GM19238 (cell line): Measurements from ENCODE around the gene UCP1.

ENCODE experiments used
- DNase-seq: peaks from one replicate; pipeline ENCODE4 v3.0.0; 2011; ENCODE audit warnings: low spot score; ENCODE audit not compliant: insufficient read length

The UCP1 gene

GRCh38 chr4:140568507-140569306, at the start of gene UCP1:
TSS of gene UCP1 (minus strand) at chr4:140568961. CDS start at chr4:140568729, 232 bp downstream.
- DNase-seq, result no peak

- no peak for DNase-seq
These were observed 48.9 kb upstream of the UCP1 start for GRCh38 chr4:140617499-140618248.

- DNase-seq, result no peak
These were observed 46.7 kb upstream of the UCP1 start for GRCh38 chr4:140615451-140615850.

GRCh38 chr4:140612357-140612756, 43.6 kb upstream of the UCP1 start:
- no peak for DNase-seq

GRCh38 chr4:140611854-140612253, 43.1 kb upstream of the UCP1 start:
- DNase-seq, result no peak

GRCh38 chr4:140609548-140610425, 41.0 kb upstream of the UCP1 start:
- DNase-seq, result peak; percentile 26

- DNase-seq, result no peak
These were observed 39.1 kb upstream of the UCP1 start for GRCh38 chr4:140607852-140608251.

GRCh38 chr4:140604544-140604943, 35.8 kb upstream of the UCP1 start:
- DNase-seq, result no peak

GRCh38 chr4:140603286-140603685, 34.5 kb upstream of the UCP1 start:
- no peak for DNase-seq

GRCh38 chr4:140602714-140603113, 34.0 kb upstream of the UCP1 start:
- DNase-seq, result no peak

GRCh38 chr4:140600408-140600807, 31.6 kb upstream of the UCP1 start:
- no peak for DNase-seq

- peak; percentile 26 for DNase-seq
These were observed 26.3 kb upstream of the UCP1 start for GRCh38 chr4:140595065-140595464.

- DNase-seq, result no peak
These were observed 15.7 kb upstream of the UCP1 start for GRCh38 chr4:140584439-140584838.

- no peak for DNase-seq
These were observed 12.3 kb upstream of the UCP1 start for GRCh38 chr4:140581078-140581477.

GRCh38 chr4:140579278-140579677, 10.5 kb upstream of the UCP1 start:
- no peak for DNase-seq

GRCh38 chr4:140575489-140575888, 6.7 kb upstream of the UCP1 start:
- DNase-seq, result no peak

- no peak for DNase-seq
These were observed 2.9 kb upstream of the UCP1 start for GRCh38 chr4:140571620-140572019.

GRCh38 chr4:140569307-140569638, 512 bp upstream of the UCP1 start:
- DNase-seq, result no peak

- no peak for DNase-seq
These were observed 9.1 kb downstream of the UCP1 start for GRCh38 chr4:140559696-140560095.

GRCh38 chr4:140557831-140558435, 10.8 kb downstream of the UCP1 start:
- DNase-seq, result no peak

- peak; percentile 27 for DNase-seq
These were observed 12.2 kb downstream of the UCP1 start for GRCh38 chr4:140556372-140557085.
